ENCODE results near the gene TEAD1.

Gene TEAD1

GRCh38 chr11:12863605-12864121 is 189.4 kb downstream of the TEAD1 start:
- in situ Hi-C loops (cut with MboI; ENCODE audit: low sequenced_read_pairs, unreplicated experiment): no loop called here
- no peak for TF ChIP-seq CTCF (IDR thresholded peaks at IDR 0.05; ENCODE audit: borderline replicate concordance, control extremely low read depth, extremely low read depth, insufficient read depth, missing control alignments)
- DNase-seq (ENCODE audit: low spot score): no peak

GRCh38 chr11:12864316-12865156 is 190.3 kb downstream of the TEAD1 start:
- DNase-seq (ENCODE audit: low spot score): no peak
- in situ Hi-C loops (cut with MboI; ENCODE audit: low sequenced_read_pairs, unreplicated experiment): no loop called here

GRCh38 chr11:12865863-12866595 is 191.8 kb downstream of the TEAD1 start:
- in situ Hi-C loops (cut with MboI; ENCODE audit: low sequenced_read_pairs, unreplicated experiment): no loop called here
- no peak for TF ChIP-seq CTCF (IDR thresholded peaks at IDR 0.05; ENCODE audit: borderline replicate concordance, control extremely low read depth, extremely low read depth, insufficient read depth, missing control alignments)
- DNase-seq (ENCODE audit: low spot score): no peak

More at GRCh38 chr11:12864316-12865156, 190.3 kb downstream of the TEAD1 start:
- TF ChIP-seq CTCF (IDR thresholded peaks at IDR 0.05; ENCODE audit: borderline replicate concordance, control extremely low read depth, extremely low read depth, insufficient read depth, missing control alignments): no peak

GRCh38 chr11:12867531-12867930 is 193.3 kb downstream of the TEAD1 start:
- in situ Hi-C loops (cut with MboI; ENCODE audit: low sequenced_read_pairs, unreplicated experiment): no loop called here
- no peak for DNase-seq (ENCODE audit: low spot score)
- TF ChIP-seq CTCF (IDR thresholded peaks at IDR 0.05; ENCODE audit: borderline replicate concordance, control extremely low read depth, extremely low read depth, insufficient read depth, missing control alignments): no peak

- in situ Hi-C loops (cut with MboI; ENCODE audit: low sequenced_read_pairs, unreplicated experiment): no loop called here
- no peak for DNase-seq (ENCODE audit: low spot score)
These were observed 194.3 kb downstream of the TEAD1 start for GRCh38 chr11:12868315-12869073.

More at GRCh38 chr11:12868315-12869073, 194.3 kb downstream of the TEAD1 start:
- no peak for TF ChIP-seq CTCF (IDR thresholded peaks at IDR 0.05; ENCODE audit: borderline replicate concordance, control extremely low read depth, extremely low read depth, insufficient read depth, missing control alignments)
